Spleen (tissue), 11 donors: Measurements from ENCODE around the gene ADAMTSL1. TPM values are rescaled to one million over a fixed set of nuclear protein-coding genes. Genes with fewer than 3 reads are reported as not detected.

Experiments
- DNase-seq: peaks from one replicate; pipeline ENCODE4 v3.0.0-alpha.2; 2020
- H3K27ac ChIP-seq, 8 donors: fragments of 200-600 bp; sonication (generic) in 7 of 8; 1 replicate in 4 of 8; 2 replicates in 4 of 8; pipeline versions ENCODE4 v1.5.0 to v1.8.0; 2016 to 2021; ENCODE audit warnings: inconsistent platforms in 4 of 8, mild to moderate bottlenecking in 4 of 8, moderate library complexity in 1 of 8
- H3K27me3 ChIP-seq, 7 donors: fragments of 200-600 bp; sonication (generic) in 6 of 7; replicated peaks in 1 of 7; 1 replicate in 4 of 7; 2 replicates in 3 of 7; pipeline versions ENCODE4 v1.5.0 to v1.8.0; 2016 to 2021; ENCODE audit warnings: inconsistent platforms in 3 of 7, mild to moderate bottlenecking in 1 of 7
- H3K36me3 ChIP-seq, 6 donors: fragments of 200-600 bp; sonication (generic) in 5 of 6; 1 replicate in 4 of 6; 2 replicates in 2 of 6; pipeline versions ENCODE4 v1.5.0 to v1.8.0; 2016 to 2021; ENCODE audit warnings: inconsistent platforms in 2 of 6
- H3K4me1 ChIP-seq, 6 donors: fragments of 200-600 bp; sonication (generic) in 5 of 6; 1 replicate in 3 of 6; 2 replicates in 3 of 6; pipeline versions ENCODE4 v1.5.0 to v1.8.0; 2016 to 2021; ENCODE audit warnings: inconsistent platforms in 3 of 6
- H3K4me3 ChIP-seq, 8 donors: fragments of 200-600 bp; sonication (generic) in 7 of 8; 1 replicate in 4 of 8; 2 replicates in 4 of 8; pipeline versions ENCODE4 v1.5.0 to v1.8.0; 2016 to 2021; ENCODE audit warnings: inconsistent platforms in 4 of 8, mild to moderate bottlenecking in 4 of 8, moderate library complexity in 2 of 8
- H3K9me3 ChIP-seq, 8 donors: fragments of 200-600 bp; sonication (generic) in 7 of 8; 1 replicate in 4 of 8; 2 replicates in 4 of 8; pipeline versions ENCODE4 v1.5.0 to v1.8.0; 2016 to 2021; ENCODE audit warnings: inconsistent platforms in 4 of 8
- POLR2A ChIP-seq, 3 donors: fragments of 450-650 bp; IDR thresholded peaks; one replicate each; pipeline ENCODE4 v1.5.1; 2017; ENCODE audit warnings: antibody characterized with exemption in 3 of 3, mild to moderate bottlenecking in 1 of 3
- POLR2AphosphoS5 ChIP-seq, 3 donors: sonication (generic); formaldehyde crosslinking; IDR thresholded peaks; one replicate each; pipeline ENCODE4 v1.5.1; 2017; ENCODE audit warnings: antibody characterized with exemption in 3 of 3
- WGBS, 5 donors: extraction: QIAGEN DNeasy Blood & Tissue Kit in 3 of 5; methylation state at CpG; one replicate each; pipeline versions ENCODE4 v1.1.5 to v1.1.7; 2013 to 2018; 5-methylcytosine and 5-hydroxymethylcytosine counted together
- intact Hi-C: fragments of 100-400 bp; cut with DNase I; formaldehyde crosslinking; loops from one replicate; pipeline ENCODE4 v1.15.0; 2023; ENCODE audit warnings: low total_unique reads
- polyA plus RNA-seq, 3 donors: library from polyadenylated mRNA; stranded (reverse); fragments of 200-250 nt; gene quantifications; one replicate each; pipeline ENCODE4 v1.2.1, GENCODE V29; 2013
- total RNA-seq, 7 donors: library from RNA; depleted of rRNA in 3 of 7; stranded (reverse); fragments of >200 nt in 3 of 7; fragmentation: NEBNext Ultra II Directional in 4 of 7; extraction: Animal tissue kit (Norgen Biotek cat#: 25700) in 4 of 7; gene quantifications; one replicate each; pipeline versions ENCODE4 v1.1.0 to v1.2.1, GENCODE V29; 2016 to 2021
- TF ChIP-seq, protein P1 (sequence below), 11 experiments: fragments of 200-600 bp in 7 of 11; fragments of 450-650 bp in 4 of 11; sonication (generic) in 4 of 11; IDR thresholded peaks in 8 of 11; conservative IDR thresholded peaks in 3 of 11; 1 replicate in 7 of 11; 2 replicates in 4 of 11; pipeline versions ENCODE4 v1.4.0 to v1.8.0; 2016 to 2021; ENCODE audit warnings: antibody characterized with exemption in 11 of 11, inconsistent platforms in 4 of 11, mild to moderate bottlenecking in 1 of 11
- donor health status: healthy with polysubstance abuse.
- donor health status: DM: no; HTN: no; CAD: no; lungs with moderate emphysema.
- donor health status: DM: no; HTN: no; CAD: no.
- donor health status: Bipolar disorder and iron deficiency.
- donor health status: healthy.
- donor health status: DM: no; HTN: no; CAD: no.
- donor health status: DM: yes; HTN: yes; CAD: no.

Gene ADAMTSL1
- total and polyA plus RNA-seq, 10 donors = 0.35 to 5.3 (median 2.2) TPM

- intact Hi-C loops = no loop called here
- Histone ChIP-seq H3K9me3 (no peaks in the 10 kb centered on the region), H3K27me3 (no peaks in the 10 kb centered on the region), H3K27ac (no peak overlapping the region), H3K4me1 (no peaks in the 10 kb centered on the region), H3K4me3 (no peak overlapping the region), H3K36me3 (no peaks in the 10 kb centered on the region)
- 79 to 89% (median 86%) methylated on average over 10 of the region's 10 CpGs for WGBS, 5 donors
- no peak for TF ChIP-seq POLR2A (IDR thresholded peaks at IDR 0.05)
- no peak for TF ChIP-seq POLR2AphosphoS5 (IDR thresholded peaks at IDR 0.05)
- TF ChIP-seq, protein P1, sequence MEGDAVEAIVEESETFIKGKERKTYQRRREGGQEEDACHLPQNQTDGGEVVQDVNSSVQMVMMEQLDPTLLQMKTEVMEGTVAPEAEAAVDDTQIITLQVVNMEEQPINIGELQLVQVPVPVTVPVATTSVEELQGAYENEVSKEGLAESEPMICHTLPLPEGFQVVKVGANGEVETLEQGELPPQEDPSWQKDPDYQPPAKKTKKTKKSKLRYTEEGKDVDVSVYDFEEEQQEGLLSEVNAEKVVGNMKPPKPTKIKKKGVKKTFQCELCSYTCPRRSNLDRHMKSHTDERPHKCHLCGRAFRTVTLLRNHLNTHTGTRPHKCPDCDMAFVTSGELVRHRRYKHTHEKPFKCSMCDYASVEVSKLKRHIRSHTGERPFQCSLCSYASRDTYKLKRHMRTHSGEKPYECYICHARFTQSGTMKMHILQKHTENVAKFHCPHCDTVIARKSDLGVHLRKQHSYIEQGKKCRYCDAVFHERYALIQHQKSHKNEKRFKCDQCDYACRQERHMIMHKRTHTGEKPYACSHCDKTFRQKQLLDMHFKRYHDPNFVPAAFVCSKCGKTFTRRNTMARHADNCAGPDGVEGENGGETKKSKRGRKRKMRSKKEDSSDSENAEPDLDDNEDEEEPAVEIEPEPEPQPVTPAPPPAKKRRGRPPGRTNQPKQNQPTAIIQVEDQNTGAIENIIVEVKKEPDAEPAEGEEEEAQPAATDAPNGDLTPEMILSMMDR (IDR thresholded peaks at IDR 0.05 in 8 of 11, conservative IDR thresholded peaks at IDR 0.05 in 3 of 11) = no peak
- DNase-seq = no peak
Measured at GRCh38 chr9:18770131-18770908, 296.4 kb downstream of the ADAMTSL1 start.

- no peak for DNase-seq
- no peaks in the 10 kb centered on the region for H3K4me1 ChIP-seq
Measured at GRCh38 chr9:18771011-18771410, 297.1 kb downstream of the ADAMTSL1 start.

GRCh38 chr9:18771763-18772162 lies 297.8 kb downstream of the ADAMTSL1 start:
- no peaks in the 10 kb centered on the region for H3K9me3 ChIP-seq
- TF ChIP-seq POLR2AphosphoS5 (IDR thresholded peaks at IDR 0.05) (no peak), POLR2A (IDR thresholded peaks at IDR 0.05) (no peak)
- TF ChIP-seq, protein P1 (IDR thresholded peaks at IDR 0.05 in 8 of 11, conservative IDR thresholded peaks at IDR 0.05 in 3 of 11) = no peak
- no peak overlapping the region for H3K27ac ChIP-seq
- H3K4me3 ChIP-seq = no peak overlapping the region
- intact Hi-C loops = no loop called here
- H3K27me3 ChIP-seq = no peaks in the 10 kb centered on the region
- 60 to 77% (median 69%) methylated on average over 4 of the region's 4 CpGs for WGBS, 5 donors
- H3K36me3 ChIP-seq = no peaks in the 10 kb centered on the region
- H3K4me1 ChIP-seq = no peaks in the 10 kb centered on the region
- no peak for DNase-seq

More at GRCh38 chr9:18771011-18771410, 297.1 kb downstream of the ADAMTSL1 start:
- H3K27me3 ChIP-seq = no peaks in the 10 kb centered on the region
- TF ChIP-seq POLR2AphosphoS5 (IDR thresholded peaks at IDR 0.05) (no peak), POLR2A (IDR thresholded peaks at IDR 0.05) (no peak)
- TF ChIP-seq, protein P1 (IDR thresholded peaks at IDR 0.05 in 8 of 11, conservative IDR thresholded peaks at IDR 0.05 in 3 of 11) = no peak
- intact Hi-C loops = no loop called here
- no peaks in the 10 kb centered on the region for H3K36me3 ChIP-seq
- no peak overlapping the region for H3K27ac ChIP-seq
- no peak overlapping the region for H3K4me3 ChIP-seq
- WGBS, 5 donors = 51 to 77% (median 67%) methylated on average over 2 of the region's 2 CpGs
- no peaks in the 10 kb centered on the region for H3K9me3 ChIP-seq

- TF ChIP-seq POLR2AphosphoS5 (IDR thresholded peaks at IDR 0.05) = no peak
- TF ChIP-seq POLR2A (IDR thresholded peaks at IDR 0.05) = no peak
- TF ChIP-seq, protein P1 (IDR thresholded peaks at IDR 0.05 in 8 of 11, conservative IDR thresholded peaks at IDR 0.05 in 3 of 11) = no peak
- Histone ChIP-seq H3K27ac (no peak overlapping the region), H3K4me1 (no peaks in the 10 kb centered on the region), H3K36me3 (no peaks in the 10 kb centered on the region), H3K9me3 (no peaks in the 10 kb centered on the region), H3K4me3 (no peak overlapping the region), H3K27me3 (no peaks in the 10 kb centered on the region)
- intact Hi-C loops = no loop called here
- no peak for DNase-seq
- 82 to 93% (median 90%) methylated on average over 1 of the region's 1 CpG for WGBS, 5 donors
Measured at GRCh38 chr9:18775241-18775640, 301.3 kb downstream of the ADAMTSL1 start.
